ENCODE results near the gene LAMC1. TPM values are rescaled to one million over a fixed set of nuclear protein-coding genes. Genes with fewer than 3 reads are reported as not detected.

Gene LAMC1
- total RNA-seq, 4 donors from 2014 or later, result 423 to 675 (median 560) TPM

DNA sequence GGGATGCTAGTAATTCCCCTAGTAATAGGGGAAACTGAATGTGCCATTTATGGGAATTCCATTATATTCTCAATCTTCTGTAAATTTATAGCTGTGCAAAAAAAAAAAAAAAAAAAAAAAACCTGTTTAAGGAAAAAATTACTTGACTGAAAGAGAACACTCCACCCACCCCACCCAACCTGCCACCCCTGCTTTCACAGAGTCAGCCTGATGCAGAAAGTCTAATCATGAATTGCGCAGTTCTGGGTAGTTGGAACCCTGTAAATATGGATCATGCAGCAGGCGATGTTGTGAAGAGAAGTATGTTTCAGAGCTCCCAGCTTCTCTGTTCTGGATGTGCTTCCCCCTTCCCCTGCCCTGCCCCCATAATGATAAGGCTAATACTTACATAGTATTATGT is 143.2 kb downstream of the LAMC1 start:
- TF ChIP-seq, protein P1, sequence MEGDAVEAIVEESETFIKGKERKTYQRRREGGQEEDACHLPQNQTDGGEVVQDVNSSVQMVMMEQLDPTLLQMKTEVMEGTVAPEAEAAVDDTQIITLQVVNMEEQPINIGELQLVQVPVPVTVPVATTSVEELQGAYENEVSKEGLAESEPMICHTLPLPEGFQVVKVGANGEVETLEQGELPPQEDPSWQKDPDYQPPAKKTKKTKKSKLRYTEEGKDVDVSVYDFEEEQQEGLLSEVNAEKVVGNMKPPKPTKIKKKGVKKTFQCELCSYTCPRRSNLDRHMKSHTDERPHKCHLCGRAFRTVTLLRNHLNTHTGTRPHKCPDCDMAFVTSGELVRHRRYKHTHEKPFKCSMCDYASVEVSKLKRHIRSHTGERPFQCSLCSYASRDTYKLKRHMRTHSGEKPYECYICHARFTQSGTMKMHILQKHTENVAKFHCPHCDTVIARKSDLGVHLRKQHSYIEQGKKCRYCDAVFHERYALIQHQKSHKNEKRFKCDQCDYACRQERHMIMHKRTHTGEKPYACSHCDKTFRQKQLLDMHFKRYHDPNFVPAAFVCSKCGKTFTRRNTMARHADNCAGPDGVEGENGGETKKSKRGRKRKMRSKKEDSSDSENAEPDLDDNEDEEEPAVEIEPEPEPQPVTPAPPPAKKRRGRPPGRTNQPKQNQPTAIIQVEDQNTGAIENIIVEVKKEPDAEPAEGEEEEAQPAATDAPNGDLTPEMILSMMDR (IDR thresholded peaks at IDR 0.05; ENCODE audit: low read depth), result no peak

DNA sequence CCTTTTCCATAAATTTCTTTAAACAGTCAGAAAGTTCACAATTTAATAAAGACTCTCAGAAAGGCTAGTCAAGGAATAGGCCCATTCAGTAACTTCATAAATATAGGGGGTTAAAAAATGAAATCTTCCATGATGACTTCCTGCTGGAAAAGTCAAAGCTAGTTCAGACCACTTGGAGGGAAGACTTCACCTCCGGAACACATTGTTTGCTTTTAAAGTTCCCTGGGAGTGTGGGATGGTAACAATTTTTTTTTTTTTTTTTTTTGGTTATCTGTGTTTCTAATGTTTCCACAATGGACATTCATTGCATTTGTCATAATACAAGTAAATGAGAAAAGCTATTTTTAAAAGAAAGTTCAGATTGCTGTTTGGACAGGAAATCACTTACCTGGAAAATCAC is 144.5 kb downstream of the LAMC1 start:
- TF ChIP-seq, protein P1 (IDR thresholded peaks at IDR 0.05; ENCODE audit: low read depth), result no peak

DNA sequence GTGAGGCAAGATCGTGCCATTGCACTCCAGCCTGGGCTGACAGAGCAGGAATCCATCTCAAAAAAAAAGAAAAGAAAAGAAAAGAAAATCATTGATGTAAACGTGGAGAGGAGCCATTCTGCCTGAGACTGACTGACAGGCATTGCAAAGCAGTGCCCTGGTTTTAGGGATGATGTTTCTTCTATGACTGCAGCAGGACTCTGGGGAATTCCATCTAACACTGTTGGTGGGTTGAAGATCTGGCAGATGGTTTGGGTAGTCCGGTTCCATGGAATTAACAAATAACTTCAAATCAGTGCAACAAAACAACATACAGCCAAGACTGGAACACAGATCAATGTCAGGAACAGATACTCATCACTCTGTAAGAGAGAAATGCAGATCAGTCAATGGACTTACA is 145.1 kb downstream of the LAMC1 start:
- TF ChIP-seq, protein P1 (IDR thresholded peaks at IDR 0.05; ENCODE audit: low read depth), result no peak

DNA sequence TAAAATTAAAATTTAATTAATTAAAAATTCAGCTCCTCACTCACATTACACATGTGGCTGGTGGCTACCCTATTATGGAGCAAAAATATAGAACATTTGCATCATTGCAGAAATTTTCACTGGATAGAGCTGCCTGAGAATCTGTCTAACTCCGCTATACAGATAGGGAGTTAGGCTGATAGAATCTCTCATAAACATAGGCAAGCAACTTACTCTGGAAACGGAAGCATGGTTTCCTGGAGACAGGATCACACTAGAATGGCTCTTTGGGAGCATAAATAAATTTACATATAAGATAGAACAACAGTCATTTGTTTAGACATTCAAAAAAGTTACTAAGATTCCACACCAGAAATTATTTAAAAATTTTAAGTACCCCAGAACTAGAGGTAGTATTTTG is 150.6 kb downstream of the LAMC1 start:
- TF ChIP-seq, protein P1 (IDR thresholded peaks at IDR 0.05; ENCODE audit: low read depth), result no peak

DNA sequence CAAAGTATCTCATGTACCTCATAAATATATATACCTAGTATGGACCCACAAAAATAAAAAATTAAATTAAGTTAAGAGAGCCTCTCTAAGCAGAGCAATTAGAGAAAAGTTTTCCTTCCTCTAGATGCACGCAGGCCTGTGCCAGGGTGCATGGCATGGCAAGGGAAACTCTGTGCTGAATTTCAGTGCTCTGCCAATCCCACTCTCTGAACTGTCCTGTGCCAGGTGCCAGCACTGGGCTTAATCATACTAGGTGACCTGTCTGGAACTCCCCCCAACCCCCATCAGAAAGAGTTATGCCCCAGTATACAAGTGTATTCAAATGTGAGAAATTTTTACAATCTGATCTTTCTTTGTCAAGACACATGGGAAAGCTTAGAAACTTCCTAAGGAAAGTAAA is 152.4 kb downstream of the LAMC1 start:
- TF ChIP-seq, protein P1 (IDR thresholded peaks at IDR 0.05; ENCODE audit: low read depth), result no peak

DNA sequence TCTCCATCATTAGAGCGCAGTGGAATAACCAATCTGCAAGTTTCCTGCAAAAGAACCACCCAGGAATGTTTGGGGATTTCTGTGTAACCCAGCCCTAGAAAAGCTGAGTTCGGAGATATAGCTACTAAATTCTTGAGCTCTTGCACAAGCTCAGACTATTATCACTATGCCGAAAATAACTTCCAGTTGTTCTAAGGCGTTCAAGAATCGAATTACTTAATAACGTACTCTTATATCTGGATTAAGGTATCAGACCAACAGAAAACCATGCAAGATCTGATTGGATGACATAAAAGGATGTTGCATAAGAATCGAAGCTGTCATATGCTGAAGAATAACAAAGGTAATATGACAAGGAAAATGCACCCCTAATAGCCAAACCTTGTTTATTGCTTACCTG is 155.3 kb downstream of the LAMC1 start:
- TF ChIP-seq, protein P1 (IDR thresholded peaks at IDR 0.05; ENCODE audit: low read depth), result no peak

DNA sequence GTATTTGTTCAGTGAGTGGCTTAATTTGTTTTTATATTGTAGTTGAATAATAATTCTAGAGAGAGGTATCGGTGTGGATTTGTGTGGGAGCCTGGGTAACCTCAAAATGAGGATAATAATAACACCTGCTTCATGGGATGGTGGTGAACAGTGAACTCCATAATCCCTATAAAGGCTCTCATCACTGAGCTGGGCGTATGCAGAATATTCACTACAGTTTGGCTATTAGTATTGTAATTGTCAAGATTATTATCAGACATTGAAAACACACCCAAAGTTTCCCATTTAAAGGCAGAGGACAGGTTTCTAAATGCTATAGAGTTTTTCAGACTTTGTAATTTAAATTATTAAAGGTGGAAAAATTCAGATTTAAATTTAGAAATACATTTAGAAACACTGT is 155.8 kb downstream of the LAMC1 start:
- TF ChIP-seq, protein P1 (IDR thresholded peaks at IDR 0.05; ENCODE audit: low read depth), result no peak

Data from subcutaneous adipose tissue (tissue), 4 donors.